ENCODE data around the gene TMEM117. TPM values are rescaled to one million over a fixed set of nuclear protein-coding genes. Genes with fewer than 3 reads are reported as not detected.

Gene TMEM117
- polyA plus RNA-seq, 1 donor (not counting 4 experiments of a cell fraction or from before 2014, with no cell fraction given), result 8.5 TPM

- dilution Hi-C loops (cut with MboI; ENCODE audit: extremely low pct_ligation_motif_present, low sequenced_read_pairs), result no loop called here
- FAIRE-seq, result no peak
- no peaks in the 10 kb centered on the region for H3K79me2 ChIP-seq (ENCODE audit: control insufficient read depth, insufficient read depth, low read length)
Observed at GRCh38 chr12:44157359-44157758, 321.5 kb downstream of the TMEM117 start.

GRCh38 chr12:44158746-44159145 lies 322.9 kb downstream of the TMEM117 start:
- dilution Hi-C loops (cut with MboI; ENCODE audit: extremely low pct_ligation_motif_present, low sequenced_read_pairs), result no loop called here
- Histone ChIP-seq H3K4me2 (ENCODE audit: control insufficient read depth, extremely low read depth, insufficient read depth, low read depth, low read length) (no peak overlapping the region), H3K4me3 (ENCODE audit: control insufficient read depth in 2 of 3, extremely low read depth in 1 of 3, insufficient read depth in 2 of 3, low read depth in 1 of 3, low read length in 3 of 3) (no peak overlapping the region), H3K9me1 (ENCODE audit: control insufficient read depth, extremely low read depth, insufficient read depth, low read length) (no peaks in the 10 kb centered on the region), H3K79me2 (ENCODE audit: control insufficient read depth, insufficient read depth, low read length) (no peaks in the 10 kb centered on the region), H3K9me3 (ENCODE audit: control insufficient read depth, low read depth, low read length) (no peaks in the 10 kb centered on the region), H3K9ac (ENCODE audit: control insufficient read depth, extremely low read depth, insufficient read depth, low read length) (no peak overlapping the region), H3K4me1 (ENCODE audit: control insufficient read depth, extremely low read depth, insufficient read depth, low read length) (no peaks in the 10 kb centered on the region), H3K36me3 (ENCODE audit: control insufficient read depth in 2 of 2, extremely low read depth in 1 of 2, insufficient read depth in 2 of 2, low read length in 2 of 2) (no peaks in the 10 kb centered on the region), H3K27me3 (ENCODE audit: control insufficient read depth, extremely low read depth, insufficient read depth, low read length) (no peaks in the 10 kb centered on the region), H4K20me1 (ENCODE audit: control insufficient read depth, extremely low read depth, insufficient read depth, low read length) (no peaks in the 10 kb centered on the region), H3K27ac (ENCODE audit: control insufficient read depth, insufficient read depth, low read length) (no peak overlapping the region), H2AFZ (ENCODE audit: control insufficient read depth, low read length) (no peak overlapping the region)
- DNase-seq (ENCODE audit: low read depth, low spot score) (no peak), FAIRE-seq (no peak)
- TF ChIP-seq EZH2 (IDR thresholded peaks at IDR 0.05; ENCODE audit: low read length) (no peak), CTCF (optimal IDR thresholded peaks at IDR 0.05 in 1 of 3, IDR thresholded peaks at IDR 0.05 in 1 of 3, conservative IDR thresholded peaks at IDR 0.05 in 1 of 3; ENCODE audit: extremely low read depth in 1 of 3, insufficient read depth in 2 of 3, low read length in 3 of 3) (no peak)

More at GRCh38 chr12:44157359-44157758, 321.5 kb downstream of the TMEM117 start:
- H3K4me2 ChIP-seq (ENCODE audit: control insufficient read depth, extremely low read depth, insufficient read depth, low read depth, low read length), result no peak overlapping the region
- H3K9ac ChIP-seq (ENCODE audit: control insufficient read depth, extremely low read depth, insufficient read depth, low read length), result no peak overlapping the region
- H4K20me1 ChIP-seq (ENCODE audit: control insufficient read depth, extremely low read depth, insufficient read depth, low read length), result no peaks in the 10 kb centered on the region
- no peaks in the 10 kb centered on the region for H3K36me3 ChIP-seq (ENCODE audit: control insufficient read depth in 2 of 2, extremely low read depth in 1 of 2, insufficient read depth in 2 of 2, low read length in 2 of 2)
- H3K9me3 ChIP-seq (ENCODE audit: control insufficient read depth, low read depth, low read length), result no peaks in the 10 kb centered on the region
- no peak overlapping the region for H3K4me3 ChIP-seq (ENCODE audit: control insufficient read depth in 2 of 3, extremely low read depth in 1 of 3, insufficient read depth in 2 of 3, low read depth in 1 of 3, low read length in 3 of 3)
- no peaks in the 10 kb centered on the region for H3K27me3 ChIP-seq (ENCODE audit: control insufficient read depth, extremely low read depth, insufficient read depth, low read length)
- TF ChIP-seq CTCF (optimal IDR thresholded peaks at IDR 0.05 in 1 of 3, IDR thresholded peaks at IDR 0.05 in 1 of 3, conservative IDR thresholded peaks at IDR 0.05 in 1 of 3; ENCODE audit: extremely low read depth in 1 of 3, insufficient read depth in 2 of 3, low read length in 3 of 3) (no peak), EZH2 (IDR thresholded peaks at IDR 0.05; ENCODE audit: low read length) (no peak)
- no peaks in the 10 kb centered on the region for H3K9me1 ChIP-seq (ENCODE audit: control insufficient read depth, extremely low read depth, insufficient read depth, low read length)
- H2AFZ ChIP-seq (ENCODE audit: control insufficient read depth, low read length), result no peak overlapping the region
- no peaks in the 10 kb centered on the region for H3K4me1 ChIP-seq (ENCODE audit: control insufficient read depth, extremely low read depth, insufficient read depth, low read length)
- no peak overlapping the region for H3K27ac ChIP-seq (ENCODE audit: control insufficient read depth, insufficient read depth, low read length)
- no peak for DNase-seq (ENCODE audit: low read depth, low spot score)

Measured in keratinocyte (primary cell).